Choroid plexus epithelial cell (primary cell): Measurements from ENCODE around the gene PPARG.
"Not testable (repeated sequence)": the region's sequence is repeated elsewhere in the genome, so short reads cannot be mapped to it uniquely, and the experiment has no call there.

Source experiments
- DNase-seq: peaks from one replicate; pipeline ENCODE4 v3.0.0-alpha.2; 2010; ENCODE audit warnings: low read depth
- H3K4me3 ChIP-seq: 2 replicates; pipeline ENCODE4 v1.5.1; 2011; ENCODE audit warnings: low read depth, mild to moderate bottlenecking, control low read depth, low read length, moderate library complexity
- CTCF ChIP-seq: conservative IDR thresholded peaks from 2 replicates; pipeline ENCODE4 v1.5.1; 2011; ENCODE audit warnings: low read depth, mild to moderate bottlenecking, control low read depth, inconsistent platforms, low read length, moderate library complexity

The PPARG gene

GRCh38 chr3:12472000-12472610, 183.2 kb downstream of the PPARG start:
- no peak for TF ChIP-seq CTCF
- H3K4me3 ChIP-seq: no peak overlapping the region
- no peak for DNase-seq

- TF ChIP-seq CTCF: no peak
Observed at GRCh38 chr3:12472796-12473195, 183.9 kb downstream of the PPARG start.

GRCh38 chr3:12473511-12473910, 184.6 kb downstream of the PPARG start:
- H3K4me3 ChIP-seq: no peak overlapping the region
- DNase-seq: no peak
- no peak for TF ChIP-seq CTCF

More at GRCh38 chr3:12472796-12473195, 183.9 kb downstream of the PPARG start:
- no peak overlapping the region for H3K4me3 ChIP-seq
- DNase-seq: no peak

GRCh38 chr3:12476238-12476897, 187.5 kb downstream of the PPARG start:
- H3K4me3 ChIP-seq: no peak overlapping the region
- DNase-seq: peak; percentile 77
- TF ChIP-seq CTCF: no peak

GRCh38 chr3:12477256-12477655, 188.4 kb downstream of the PPARG start:
- no peak overlapping the region for H3K4me3 ChIP-seq
- TF ChIP-seq CTCF: no peak
- DNase-seq: no peak

GRCh38 chr3:12478326-12478725, 189.5 kb downstream of the PPARG start:
- no peak for DNase-seq
- no peak overlapping the region for H3K4me3 ChIP-seq
- no peak for TF ChIP-seq CTCF

- DNase-seq, H3K4me3 ChIP-seq: not testable (repeated sequence)
Observed at GRCh38 chr3:12479198-12479597, 190.3 kb downstream of the PPARG start.
